Activated naive CD4-positive, alpha-beta T cell (primary cell): Measurements from ENCODE around the gene IFITM1.

Experiments used
- DNase-seq, 4 experiments: peaks; one replicate each; lab custom pipeline; 2025; lab: John Stamatoyannopoulos, UW

Gene IFITM1

GRCh38 chr11:293852-294661, 19.8 kb upstream of the IFITM1 start:
- no peak for DNase-seq

DNA sequence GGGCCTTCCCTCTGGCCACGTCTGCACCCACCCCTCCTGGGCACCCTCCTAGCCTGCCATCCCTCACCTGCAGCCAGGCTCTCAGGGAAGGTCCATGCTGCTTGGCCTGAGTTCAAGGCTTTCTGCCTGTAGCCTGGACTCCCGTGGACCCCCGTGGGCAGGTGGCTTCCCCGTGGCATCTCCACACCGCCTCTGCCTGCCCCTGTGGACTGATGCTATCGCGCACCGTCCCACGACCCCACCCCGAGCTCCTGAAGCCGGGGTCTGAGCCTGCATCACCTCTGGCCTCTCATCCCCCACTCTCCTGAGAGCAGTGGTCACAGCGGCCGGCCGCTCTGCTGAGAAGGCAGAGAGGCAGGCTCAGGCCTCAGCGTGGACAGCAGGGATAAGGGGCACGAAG, 19.1 kb upstream of the IFITM1 start:
- DNase-seq, result no peak

DNA sequence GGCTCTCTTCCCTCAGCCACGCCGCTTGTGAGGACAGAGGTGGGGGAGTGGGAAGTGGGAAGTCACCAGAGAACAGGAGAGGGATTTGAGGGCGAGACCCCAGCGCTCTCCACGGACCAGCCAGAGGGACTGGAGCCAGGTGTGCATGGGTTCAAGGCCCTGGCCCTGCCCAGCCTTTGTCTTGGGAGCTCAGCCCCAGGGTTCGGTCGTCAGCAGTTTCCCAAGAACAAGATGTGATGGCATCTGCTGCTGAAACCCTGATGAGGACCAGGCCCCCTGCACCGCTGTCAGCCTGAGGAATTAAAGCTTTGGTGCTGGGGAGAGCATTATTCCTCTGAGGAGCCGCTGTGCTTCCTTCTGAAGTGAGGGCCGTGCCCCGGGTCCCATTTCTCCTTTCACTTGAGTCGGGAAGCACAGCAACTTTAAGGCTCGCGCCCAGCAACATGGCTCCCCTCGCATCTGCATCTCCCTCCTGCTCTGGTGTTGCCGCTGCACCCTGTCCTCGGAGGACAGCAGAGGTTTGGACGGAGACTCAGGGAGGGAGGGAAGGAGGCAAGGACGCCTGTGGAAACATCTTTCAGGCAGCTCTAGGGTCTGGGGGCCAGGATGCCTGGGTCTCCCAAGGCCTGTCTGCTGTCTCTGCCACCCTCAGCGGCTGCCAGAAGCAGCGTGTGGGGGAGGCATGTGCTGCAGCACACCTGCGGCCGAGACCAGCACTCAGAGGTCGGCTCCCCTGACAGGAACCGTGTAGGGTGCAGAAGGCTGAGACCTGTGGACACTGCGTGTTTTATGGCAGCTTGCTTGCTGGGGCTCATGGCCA, 18.3 kb upstream of the IFITM1 start:
- DNase-seq, result no peak

GRCh38 chr11:296171-297050, 17.4 kb upstream of the IFITM1 start:
- no peak for DNase-seq

- no peak for DNase-seq
Measured at GRCh38 chr11:297051-297585, 16.7 kb upstream of the IFITM1 start.

DNA sequence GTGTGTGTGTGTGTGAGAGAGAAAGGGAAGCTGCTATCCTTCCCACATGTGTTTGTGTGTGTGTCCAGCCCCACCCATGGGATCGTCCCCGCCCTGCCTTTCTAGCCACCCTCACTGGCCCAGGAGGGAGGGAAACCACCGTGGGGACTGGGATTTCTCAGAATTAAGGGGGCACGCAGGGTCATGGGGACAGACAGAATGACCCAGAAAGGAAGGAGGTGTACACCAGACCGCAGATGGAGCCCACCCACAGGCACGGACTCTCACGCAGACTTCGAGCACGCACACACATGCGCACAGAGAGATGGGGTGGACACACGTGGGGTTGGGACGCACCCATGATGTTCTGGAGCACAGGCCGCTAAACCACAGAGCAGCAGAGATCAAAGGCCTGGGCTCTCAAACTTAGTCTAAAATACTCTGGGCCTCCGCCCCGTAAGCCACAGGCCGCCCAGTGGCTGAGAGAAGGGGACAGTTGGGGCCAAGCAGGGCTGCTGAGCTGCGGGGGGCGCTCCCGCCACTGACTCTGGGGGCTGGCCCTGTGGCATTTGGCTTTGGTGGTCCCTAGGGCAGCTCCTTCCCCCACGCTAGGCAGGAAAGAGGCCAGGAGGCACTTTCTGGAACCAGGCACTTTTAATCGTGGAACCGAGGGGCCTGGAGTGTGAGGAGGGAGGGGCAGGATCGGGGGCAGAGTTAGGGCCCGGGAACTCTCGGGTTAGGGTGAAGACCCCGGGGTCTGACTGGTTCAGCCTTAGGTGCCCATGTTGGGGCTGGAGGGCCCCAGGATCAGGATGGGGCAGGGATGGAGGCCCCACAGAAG, 16.0 kb upstream of the IFITM1 start:
- DNase-seq, result no peak

DNA sequence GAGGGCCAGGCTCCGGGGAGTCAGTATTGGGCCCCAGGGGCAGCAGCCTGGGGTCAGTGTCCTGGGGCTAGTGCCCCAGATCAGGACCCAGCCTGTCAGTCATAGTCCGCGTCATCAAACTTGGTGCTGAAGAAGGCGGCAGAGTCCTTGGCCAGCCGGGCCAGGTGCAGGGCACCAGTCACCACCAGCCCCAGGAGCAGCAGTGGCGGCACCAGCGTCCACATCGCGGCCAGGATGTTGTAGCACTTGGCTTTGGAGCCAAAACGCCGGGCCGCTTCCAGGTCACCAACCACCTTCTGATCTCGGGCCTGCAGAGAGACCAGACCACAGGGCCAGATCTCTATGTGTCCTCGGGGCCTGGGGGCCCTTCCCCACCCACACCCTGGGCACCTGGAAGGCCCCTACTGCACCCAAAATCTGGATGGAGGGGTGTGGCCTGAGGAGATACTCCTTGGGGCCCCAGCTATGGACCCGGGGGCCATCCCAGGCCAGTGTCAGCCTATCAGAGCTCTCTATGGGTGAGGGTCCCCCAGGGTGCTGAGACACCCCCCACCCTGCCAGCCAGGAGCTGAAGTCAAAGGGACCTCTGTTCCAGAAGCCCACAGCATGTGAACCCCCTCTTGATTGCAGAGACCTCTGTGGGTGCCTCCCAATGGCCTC, 15.3 kb upstream of the IFITM1 start:
- DNase-seq, result no peak

- DNase-seq, result no peak
Measured at GRCh38 chr11:299081-299891, 14.6 kb upstream of the IFITM1 start, which contains the start of gene IFITM5. TSS of gene IFITM5 (minus strand) at chr11:299526. CDS start at chr11:299490, 36 bp downstream.

DNA sequence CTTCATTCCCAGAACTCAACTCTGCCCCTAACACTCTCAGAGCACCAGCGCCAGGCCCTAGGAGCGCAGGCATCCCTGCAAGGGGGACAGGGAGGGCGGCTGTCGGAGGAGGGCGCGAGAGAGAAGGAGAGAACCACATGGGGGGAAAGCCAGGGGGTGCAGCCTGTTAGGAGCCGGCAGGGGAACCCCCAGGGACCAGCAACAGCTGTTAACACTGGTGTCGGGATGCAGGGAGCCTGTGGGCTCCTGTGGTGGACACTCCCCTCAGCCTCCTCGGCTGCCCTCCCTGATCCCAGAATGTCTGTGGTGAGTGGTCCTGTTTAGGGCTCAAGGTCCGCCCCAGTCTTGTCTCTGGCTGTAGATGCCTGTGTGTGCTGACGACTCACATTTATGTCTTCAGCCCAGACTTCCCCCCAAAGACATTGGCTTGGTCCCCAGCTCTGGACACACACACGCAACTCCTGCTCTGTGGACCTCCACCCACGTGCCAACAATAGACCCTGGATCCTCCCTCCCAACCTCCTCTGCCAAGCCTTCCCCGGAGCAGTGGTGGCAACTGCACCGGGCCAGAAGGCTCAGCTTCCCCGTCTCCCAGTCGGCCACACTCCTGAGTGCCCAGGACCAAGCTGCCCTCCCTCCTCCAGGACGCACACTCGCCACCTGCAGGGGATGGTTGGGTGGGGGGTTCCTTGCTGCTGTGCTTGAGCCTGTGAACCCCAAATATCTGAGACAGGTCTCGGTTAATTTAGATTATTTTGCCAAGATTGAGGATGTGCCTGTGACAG, 13.7 kb upstream of the IFITM1 start:
- DNase-seq, result no peak

DNA sequence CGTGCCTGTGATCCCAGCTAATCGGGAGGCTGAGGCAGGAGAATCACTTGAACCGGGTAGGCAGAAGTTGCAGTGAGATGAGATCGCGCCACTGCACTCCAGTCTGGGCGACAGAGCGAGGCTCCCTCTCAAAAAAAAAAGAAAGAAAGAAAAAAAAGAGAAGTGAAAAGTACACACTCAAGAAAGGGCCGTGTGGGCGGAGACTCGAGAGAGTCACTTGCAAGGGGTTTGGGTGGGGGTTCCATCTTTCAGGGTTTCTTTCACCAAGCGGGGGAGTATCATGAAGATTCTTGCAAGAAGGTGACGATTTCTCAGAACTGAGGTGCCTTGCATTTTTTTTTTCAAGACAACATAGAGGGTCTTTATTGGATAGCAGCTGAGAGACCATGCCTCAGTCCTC, 10.5 kb upstream of the IFITM1 start:
- no peak for DNase-seq

GRCh38 chr11:304061-304506, 9.8 kb upstream of the IFITM1 start:
- no peak for DNase-seq

- DNase-seq, result peak in 2 of 4 experiments; percentile 38 to 52
Measured at GRCh38 chr11:304915-305843, 8.7 kb upstream of the IFITM1 start.

DNA sequence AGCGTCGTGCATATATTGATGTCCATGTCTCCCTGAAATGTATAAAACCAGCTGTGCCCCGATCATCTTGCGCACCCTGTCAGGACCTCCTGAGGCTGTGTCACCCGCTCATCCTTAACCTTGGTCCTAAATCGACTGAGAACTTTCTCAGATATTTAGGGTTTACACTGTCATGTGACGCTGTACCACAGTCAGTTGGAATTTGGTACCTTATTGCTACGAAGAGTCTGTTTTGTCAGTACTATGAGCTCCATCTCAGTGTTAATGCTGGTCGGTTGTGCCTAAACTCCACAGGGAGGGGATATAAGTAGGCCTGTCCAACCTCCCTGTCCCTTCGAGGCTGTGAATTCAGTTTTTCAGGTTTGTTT, 8.0 kb upstream of the IFITM1 start:
- no peak for DNase-seq

DNA sequence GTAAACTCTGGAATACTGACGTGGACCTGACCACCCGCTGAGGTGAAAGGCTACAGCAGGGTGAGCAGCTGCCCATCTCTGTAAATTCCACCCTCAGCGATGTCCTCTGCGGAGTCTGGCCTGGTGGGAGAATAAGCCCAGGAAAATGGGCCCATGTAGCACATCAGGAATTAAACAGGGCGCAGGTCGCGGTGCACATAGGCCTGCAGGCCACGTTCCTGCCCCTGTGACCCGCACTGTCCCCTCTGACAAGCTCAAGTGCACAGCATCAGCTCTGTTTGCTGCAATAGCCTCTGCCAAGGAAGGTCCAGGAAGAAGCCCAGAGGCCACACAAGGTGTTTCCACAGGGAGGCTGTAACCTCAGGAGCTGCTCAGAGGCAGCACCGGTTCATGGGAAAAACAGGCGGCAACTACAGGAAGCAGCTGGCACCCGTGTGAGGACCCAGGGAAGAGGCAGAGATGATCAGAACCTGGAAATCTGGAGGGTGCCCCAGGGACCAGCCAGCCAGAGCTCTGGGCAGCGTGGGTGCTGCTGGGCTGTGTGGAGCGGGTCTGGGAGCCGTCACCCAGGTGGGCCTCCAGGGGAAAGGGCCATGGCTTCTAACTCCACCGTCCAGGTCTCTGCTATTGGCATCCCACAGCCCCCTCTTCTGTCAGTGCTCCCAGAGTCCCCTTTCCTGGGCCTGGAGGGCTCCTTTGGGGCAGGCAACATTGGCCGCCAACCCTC, 7.0 kb upstream of the IFITM1 start:
- DNase-seq, result no peak

- DNase-seq, result peak in 1 of 4 experiments; percentile 34
Measured at GRCh38 chr11:307766-308708, 5.8 kb upstream of the IFITM1 start, which contains the start of gene IFITM2. TSS of gene IFITM2 (plus strand) at chr11:307816. CDS start at chr11:308193, 377 bp downstream.
